Muscle of back (tissue), 11 donors: ENCODE results near the gene FILIP1L. TPM values are rescaled to one million over a fixed set of nuclear protein-coding genes. Genes with fewer than 3 reads are reported as not detected.
A peak's percentile ranks its signal among the peaks of the same experiment; 100 is the strongest.

Experiments used
- DNase-seq, 3 donors: peaks; one replicate each; pipeline versions ENCODE4 v3.0.0 to v3.0.0-alpha.2; 2013
- polyA plus RNA-seq, 10 donors: library from polyadenylated mRNA; unstranded; fragments of 120-200 nt; gene quantifications; one replicate each; pipeline ENCODE4 v1.2.1, GENCODE V29; 2013; ENCODE audit not compliant: insufficient read length in 10 of 10

Gene FILIP1L
- polyA plus RNA-seq, 10 donors: 48.4 to 67.5 (median 56.6) TPM

- DNase-seq: peak in 1 of 3 donors; percentile 56
Observed at GRCh38 chr3:99927671-99928457, 186.4 kb downstream of the FILIP1L start.

GRCh38 chr3:99925584-99926230 lies 188.6 kb downstream of the FILIP1L start:
- DNase-seq: peak; percentile 76 to 80 (median 78)

- DNase-seq: no peak
Observed at GRCh38 chr3:99923873-99924272, 190.4 kb downstream of the FILIP1L start.

GRCh38 chr3:99921986-99922385 lies 192.3 kb downstream of the FILIP1L start:
- DNase-seq: no peak

GRCh38 chr3:99921377-99921695 lies 193.0 kb downstream of the FILIP1L start:
- no peak for DNase-seq

GRCh38 chr3:99920481-99921376 lies 193.6 kb downstream of the FILIP1L start:
- DNase-seq: peak; percentile 52 to 92 (median 87)

GRCh38 chr3:99919694-99920093 lies 194.6 kb downstream of the FILIP1L start:
- DNase-seq: no peak

- peak in 1 of 3 donors; percentile 79 for DNase-seq
Observed at GRCh38 chr3:99918715-99919114, 195.6 kb downstream of the FILIP1L start.

- DNase-seq: no peak
Observed at GRCh38 chr3:99915906-99916432, 198.3 kb downstream of the FILIP1L start.

- DNase-seq: peak in 1 of 3 donors; percentile 27
Observed at GRCh38 chr3:99911433-99911832, 202.9 kb downstream of the FILIP1L start.

- DNase-seq: peak in 2 of 3 donors; percentile 26 to 73
Observed at GRCh38 chr3:99910752-99911290, 203.5 kb downstream of the FILIP1L start.

GRCh38 chr3:99909714-99910495 lies 204.4 kb downstream of the FILIP1L start:
- peak in 1 of 3 donors; percentile 58 for DNase-seq

- no peak for DNase-seq
Observed at GRCh38 chr3:99907959-99908544, 206.2 kb downstream of the FILIP1L start.

GRCh38 chr3:99903869-99904268 lies 210.4 kb downstream of the FILIP1L start:
- no peak for DNase-seq

- peak in 1 of 3 donors; percentile 42 for DNase-seq
Observed at GRCh38 chr3:99902091-99902490, 212.2 kb downstream of the FILIP1L start.

GRCh38 chr3:99901200-99901926 lies 212.9 kb downstream of the FILIP1L start:
- peak in 2 of 3 donors; percentile 82 to 88 for DNase-seq

- no peak for DNase-seq
Observed at GRCh38 chr3:99900248-99900647, 214.1 kb downstream of the FILIP1L start.

- no peak for DNase-seq
Observed at GRCh38 chr3:99899603-99900002, 214.7 kb downstream of the FILIP1L start.

GRCh38 chr3:99896482-99896881 lies 217.8 kb downstream of the FILIP1L start:
- no peak for DNase-seq
